ENCODE data around the gene MMD.
"Not testable (repeated sequence)": the region's sequence is repeated elsewhere in the genome, so short reads cannot be mapped to it uniquely, and the experiment has no call there.

The MMD gene

GRCh38 chr17:55395803-55396505, 25.7 kb downstream of the MMD start:
- TF ChIP-seq CTCF (IDR thresholded peaks at IDR 0.05; ENCODE audit: borderline replicate concordance, control extremely low read depth, extremely low read depth, insufficient read depth, missing control alignments) = no peak
- DNase-seq (ENCODE audit: low spot score) = no peak
- in situ Hi-C loops (cut with MboI; ENCODE audit: low sequenced_read_pairs, unreplicated experiment) = no loop called here

- no peak for TF ChIP-seq CTCF (IDR thresholded peaks at IDR 0.05; ENCODE audit: borderline replicate concordance, control extremely low read depth, extremely low read depth, insufficient read depth, missing control alignments)
- in situ Hi-C loops (cut with MboI; ENCODE audit: low sequenced_read_pairs, unreplicated experiment) = no loop called here
- DNase-seq (ENCODE audit: low spot score) = no peak
Measured at GRCh38 chr17:55394357-55395021, 27.1 kb downstream of the MMD start.

- no peak for TF ChIP-seq CTCF (IDR thresholded peaks at IDR 0.05; ENCODE audit: borderline replicate concordance, control extremely low read depth, extremely low read depth, insufficient read depth, missing control alignments)
- no peak for DNase-seq (ENCODE audit: low spot score)
- in situ Hi-C loops (cut with MboI; ENCODE audit: low sequenced_read_pairs, unreplicated experiment) = no loop called here
Measured at GRCh38 chr17:55391764-55392467, 29.7 kb downstream of the MMD start.

- in situ Hi-C loops (cut with MboI; ENCODE audit: low sequenced_read_pairs, unreplicated experiment) = no loop called here
- DNase-seq (ENCODE audit: low spot score) = no peak
- no peak for TF ChIP-seq CTCF (IDR thresholded peaks at IDR 0.05; ENCODE audit: borderline replicate concordance, control extremely low read depth, extremely low read depth, insufficient read depth, missing control alignments)
Measured at GRCh38 chr17:55391244-55391757, 30.3 kb downstream of the MMD start.

- TF ChIP-seq CTCF (IDR thresholded peaks at IDR 0.05; ENCODE audit: borderline replicate concordance, control extremely low read depth, extremely low read depth, insufficient read depth, missing control alignments) = no peak
- no peak for DNase-seq (ENCODE audit: low spot score)
- in situ Hi-C loops (cut with MboI; ENCODE audit: low sequenced_read_pairs, unreplicated experiment) = no loop called here
Measured at GRCh38 chr17:55390364-55390977, 31.2 kb downstream of the MMD start.

GRCh38 chr17:55389715-55390114, 31.9 kb downstream of the MMD start:
- DNase-seq (ENCODE audit: low spot score); in situ Hi-C loops (cut with MboI; ENCODE audit: low sequenced_read_pairs, unreplicated experiment): not testable (repeated sequence)

Data from GM13976 (cell line).